Stimulated activated naive CD8-positive, alpha-beta T cell treated with anti-CD3 and anti-CD28 coated beads, Interleukin-15, Interleukin-2, amounts not matched to agents 100 U/mL and 50 U/mL, for 24 hours (primary cell): Measurements from ENCODE around the gene SLC35A3.
"Not testable (repeated sequence)": the region's sequence is repeated elsewhere in the genome, so short reads cannot be mapped to it uniquely, and the experiment has no call there.

Experiments used
- ATAC-seq: fragments of 150-1000 bp; cut with Tn5 transposase; one replicate; pipeline ENCODE4 v1.10.0; 2021
- DNase-seq: peaks from one replicate; pipeline ENCODE4 v3.0.0; 2021

The SLC35A3 gene

DNA sequence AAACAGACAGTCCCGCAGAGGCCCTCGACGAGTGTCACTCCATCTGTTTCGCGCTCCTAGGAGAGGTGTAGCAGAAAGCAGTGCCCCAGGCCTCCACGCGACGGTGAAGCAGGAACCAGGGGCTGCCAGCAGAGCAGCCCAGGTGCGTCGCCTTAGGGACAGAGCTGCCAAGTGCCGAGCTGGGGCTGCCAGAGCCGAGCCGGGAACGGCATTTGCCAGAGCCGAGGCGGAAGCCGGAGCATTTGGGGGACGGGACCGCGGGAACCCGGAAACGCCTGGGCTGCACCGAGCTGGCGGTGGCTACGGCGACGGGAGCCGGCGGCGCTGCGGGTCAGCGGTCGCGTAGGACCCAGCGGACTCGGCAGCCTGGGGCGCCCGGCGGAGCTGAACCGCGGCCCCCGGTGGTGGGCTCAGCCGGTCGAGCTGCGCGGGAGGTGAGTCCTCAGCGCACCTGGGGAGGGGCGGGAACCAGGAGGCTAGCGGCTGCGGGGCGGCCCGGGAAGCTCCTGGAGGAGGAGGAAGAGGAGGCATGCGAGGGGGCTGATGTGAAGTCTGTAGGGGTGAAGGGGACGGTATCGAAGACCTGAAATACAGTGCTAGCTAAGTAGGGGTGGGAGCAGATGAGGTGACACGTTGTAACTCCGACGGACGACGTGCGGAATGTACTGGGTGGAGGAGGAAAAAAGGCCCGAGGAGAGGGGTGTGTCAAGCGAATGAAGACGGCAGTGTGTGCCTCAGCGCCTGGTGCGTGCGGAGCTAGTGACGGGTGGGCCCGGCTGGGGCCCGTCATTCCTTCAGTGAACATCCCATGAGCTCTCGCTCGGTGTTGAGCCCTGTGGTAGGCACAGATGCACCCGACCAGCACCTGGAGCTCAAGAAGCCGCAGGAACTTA lies at the start of gene SLC35A3:
Gene SLC35A3, plus strand, starts transcription at position 268 of the 893 bp plus-strand sequence. CDS start 23,559 bp downstream, outside the sequence.
- peak; percentile 86 for DNase-seq
- peak; percentile 94 for ATAC-seq

DNA sequence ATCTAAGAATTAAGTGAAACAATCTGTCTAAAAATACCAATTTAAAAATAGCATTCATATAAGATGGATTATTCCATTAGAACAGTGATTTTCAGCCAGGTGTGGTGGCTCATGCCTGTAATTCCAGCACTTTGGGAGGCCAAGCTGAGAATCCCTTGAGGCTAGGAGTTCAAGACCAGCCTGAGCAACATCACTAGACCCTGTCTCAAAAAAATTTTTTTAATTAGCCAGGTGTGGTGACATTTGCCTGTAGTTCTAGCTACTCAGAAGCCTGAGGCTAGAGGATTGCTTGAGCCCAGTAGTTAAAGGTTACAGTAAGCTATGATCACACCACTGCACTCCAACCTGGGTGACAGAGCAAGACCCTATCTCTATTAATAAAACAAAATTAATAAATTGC lies 35.0 kb upstream of the SLC35A3 start:
- DNase-seq (no peak), ATAC-seq (no peak)

DNA sequence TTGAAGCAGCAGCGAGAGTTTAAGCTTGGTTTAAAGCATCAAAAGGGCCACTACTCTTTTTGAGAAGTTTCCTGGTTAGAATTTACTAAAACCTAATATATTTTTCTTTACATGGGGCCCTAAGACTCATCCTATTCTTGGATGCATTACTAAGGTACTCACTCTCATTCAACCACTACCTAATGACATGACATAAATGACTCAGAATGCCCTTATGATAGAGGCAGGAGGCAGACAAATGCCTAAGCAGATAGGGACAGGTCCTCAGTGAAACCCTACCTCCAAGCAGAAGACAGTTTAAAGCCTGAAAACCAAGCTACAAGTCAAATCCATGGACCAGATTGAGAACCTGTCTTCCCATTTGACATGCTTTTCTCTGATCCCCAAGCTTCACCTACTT lies 34.3 kb upstream of the SLC35A3 start:
- DNase-seq (no peak), ATAC-seq (no peak)

DNA sequence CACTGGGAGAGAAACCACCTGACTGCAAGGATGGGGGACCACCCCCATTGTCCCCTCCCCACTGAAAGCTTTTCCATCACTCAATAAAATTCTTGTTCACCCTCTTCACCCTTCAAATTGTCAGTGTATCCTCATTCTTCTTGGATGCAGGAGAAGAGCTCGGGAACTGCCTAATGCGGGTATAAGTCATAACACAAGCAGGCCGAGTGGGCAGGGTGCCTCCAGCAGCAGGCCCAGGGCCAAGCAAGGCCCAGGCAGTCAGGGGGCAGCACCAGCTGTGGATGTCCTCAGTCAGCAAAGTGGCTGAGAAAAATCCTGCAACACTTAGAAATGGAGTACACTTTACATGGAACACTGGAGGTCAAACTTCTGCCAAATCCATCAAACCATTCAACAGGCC lies 33.7 kb upstream of the SLC35A3 start:
- DNase-seq (no peak), ATAC-seq (no peak)

DNA sequence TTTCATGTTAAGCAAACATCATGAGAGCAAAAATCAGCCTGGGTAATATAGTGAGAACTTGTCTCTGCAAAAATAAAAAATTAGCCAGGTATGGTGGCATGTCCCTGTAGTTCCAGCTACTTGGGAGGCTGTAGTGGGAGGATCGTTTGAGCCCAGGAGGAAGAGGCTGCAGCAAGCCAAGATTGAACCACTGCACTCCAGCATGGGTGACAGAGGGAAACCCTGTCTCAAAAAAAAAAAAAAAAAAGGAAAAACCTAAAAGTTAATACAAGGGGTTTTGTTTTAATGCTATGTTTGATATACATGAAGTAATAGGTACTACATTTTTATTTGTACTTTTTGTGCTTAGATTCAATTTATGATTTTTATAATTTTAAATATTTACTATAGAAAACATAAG lies 27.1 kb upstream of the SLC35A3 start:
- ATAC-seq: no peak
- DNase-seq: no peak

DNA sequence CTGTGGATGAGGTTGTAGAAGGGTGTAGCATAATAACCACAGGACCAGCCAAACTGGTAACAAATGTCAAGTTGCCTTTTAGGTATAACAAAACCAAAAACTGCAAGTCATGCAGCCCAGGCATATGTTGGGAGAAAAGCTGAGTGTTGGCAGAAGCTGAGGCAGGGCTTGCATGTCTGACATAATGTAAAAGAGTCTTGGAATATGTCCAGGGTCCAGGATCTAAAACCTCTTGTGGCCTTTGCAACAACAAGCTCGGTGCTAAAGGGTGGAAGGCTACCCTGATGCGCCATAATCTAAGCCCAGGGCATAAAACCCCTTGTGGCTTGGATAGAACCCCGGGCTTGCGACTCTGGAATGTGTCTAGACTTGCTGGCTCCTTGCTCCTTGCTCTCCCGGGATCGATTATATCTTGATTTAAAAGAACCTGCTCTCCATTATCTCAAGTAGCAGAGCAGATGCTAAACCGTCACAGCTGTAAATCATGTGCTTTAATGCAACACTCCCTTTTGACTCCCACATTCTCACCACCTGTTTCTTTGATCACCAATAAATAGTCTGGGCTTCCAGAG lies 26.5 kb upstream of the SLC35A3 start:
- no peak for ATAC-seq
- DNase-seq: no peak

DNA sequence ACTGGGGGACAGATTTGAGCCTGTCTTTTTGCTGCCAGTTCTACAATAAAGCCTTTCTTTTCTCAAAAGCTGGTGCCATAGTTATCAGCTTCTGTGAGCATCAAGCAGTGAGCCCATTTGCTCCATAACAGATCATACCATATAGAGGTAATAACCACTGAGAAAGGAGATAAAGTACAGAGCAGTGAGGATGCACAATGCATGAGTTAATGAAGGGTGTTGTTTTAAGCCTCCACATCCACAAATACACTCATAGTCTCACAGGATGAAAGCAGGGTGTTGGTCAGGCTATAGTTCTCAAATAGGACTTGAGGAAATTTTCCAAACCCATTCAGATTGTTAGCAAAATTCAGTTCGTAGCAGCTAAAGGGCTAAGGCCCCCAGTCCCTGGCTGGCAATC lies 25.6 kb upstream of the SLC35A3 start:
- no peak for ATAC-seq
- no peak for DNase-seq

DNA sequence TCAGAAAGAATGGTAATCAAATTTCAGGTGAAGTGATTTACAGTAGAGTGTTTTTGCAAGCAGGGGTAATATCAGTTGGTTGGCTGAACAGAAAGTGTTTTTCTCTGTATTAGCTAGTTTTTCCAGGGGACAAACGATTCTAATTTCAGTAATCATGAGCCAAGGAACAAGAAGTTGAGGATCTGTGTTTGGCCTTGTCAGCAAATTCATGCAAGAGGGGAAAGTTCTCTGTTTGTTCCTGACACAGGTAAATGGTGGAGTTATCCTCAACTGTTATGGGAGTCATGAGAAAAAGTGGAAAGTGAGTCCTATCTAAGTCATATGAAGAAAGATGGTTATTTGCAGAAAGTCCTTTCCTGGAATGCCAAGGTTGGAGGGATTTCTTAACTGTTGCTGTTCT lies 24.6 kb upstream of the SLC35A3 start:
- DNase-seq (no peak), ATAC-seq (no peak)

DNA sequence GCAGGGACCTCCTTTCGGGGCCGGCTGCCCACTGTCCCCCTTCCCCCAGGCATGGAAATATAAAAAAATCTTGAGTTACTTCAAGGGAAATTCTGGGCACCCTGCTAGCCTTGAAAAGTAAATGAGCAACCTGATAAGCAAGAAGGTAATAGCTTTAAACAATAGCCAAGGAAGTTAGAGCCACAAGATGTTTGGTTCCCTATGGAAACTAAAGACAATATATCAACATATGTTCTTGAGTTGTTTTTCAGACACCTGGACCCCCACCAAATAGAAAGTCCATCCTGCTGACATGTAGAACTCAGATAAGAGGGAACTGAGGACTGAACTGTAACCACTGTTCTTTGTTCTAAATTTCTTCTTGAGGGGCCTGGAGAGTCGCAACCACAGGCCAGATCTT lies 19.3 kb upstream of the SLC35A3 start:
- ATAC-seq: no peak
- no peak for DNase-seq

DNA sequence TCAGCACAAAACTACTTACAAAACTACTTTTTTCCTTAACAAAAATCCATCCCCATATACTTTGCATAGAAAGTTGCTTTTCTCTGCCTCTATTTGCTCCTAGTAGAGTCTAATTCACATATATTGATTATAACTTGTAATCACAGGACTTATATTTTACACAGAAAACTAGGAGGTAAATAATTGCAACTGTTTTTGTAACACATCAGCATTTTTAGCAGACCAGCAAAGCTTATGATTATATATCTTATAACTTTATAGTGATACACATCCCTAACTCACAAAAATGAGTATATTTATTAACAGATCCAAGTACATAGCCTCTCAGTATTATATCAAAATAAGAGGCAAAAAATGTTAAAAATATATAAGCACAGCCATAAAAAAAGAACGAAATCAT lies 17.3 kb upstream of the SLC35A3 start:
- DNase-seq (no peak), ATAC-seq (no peak)

DNA sequence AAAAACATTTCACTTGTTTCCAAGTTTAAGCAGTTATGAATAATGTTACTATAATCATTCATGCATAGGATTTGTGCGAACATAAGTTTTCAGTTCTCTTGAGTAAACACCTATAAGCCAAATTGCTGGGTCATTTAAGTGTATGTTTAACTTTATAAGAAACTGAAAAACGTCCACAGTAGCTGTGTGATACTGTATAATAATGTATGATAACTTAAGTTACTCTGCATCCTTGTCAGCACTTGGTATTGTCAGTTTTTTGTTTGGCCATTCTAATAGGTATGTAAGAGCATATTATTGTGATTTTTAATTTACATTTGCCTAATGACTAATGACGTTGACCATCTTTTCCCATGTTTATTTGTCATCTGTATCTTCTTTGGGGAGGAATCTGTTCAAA lies 14.4 kb upstream of the SLC35A3 start:
- DNase-seq: no peak
- no peak for ATAC-seq

DNA sequence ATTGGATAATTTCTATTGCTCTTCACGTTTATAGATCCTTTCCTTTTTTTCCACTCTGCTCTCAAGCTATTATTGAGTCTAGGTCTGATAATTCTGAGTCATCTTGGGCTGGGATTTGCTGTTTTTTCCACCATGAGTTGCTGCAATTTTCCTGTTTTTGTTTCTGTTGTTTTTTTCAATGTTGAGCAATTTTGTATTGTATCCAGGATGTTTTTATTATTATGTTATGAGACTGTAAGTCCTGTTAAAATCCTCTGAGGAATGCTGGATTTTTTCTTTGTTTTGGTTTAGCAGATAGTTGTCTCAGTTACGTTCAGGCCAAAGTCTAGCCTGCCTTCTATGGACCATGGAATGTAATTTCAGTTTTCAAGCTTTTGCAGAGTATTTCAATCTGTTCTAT lies 13.0 kb upstream of the SLC35A3 start:
- no peak for ATAC-seq
- no peak for DNase-seq

DNA sequence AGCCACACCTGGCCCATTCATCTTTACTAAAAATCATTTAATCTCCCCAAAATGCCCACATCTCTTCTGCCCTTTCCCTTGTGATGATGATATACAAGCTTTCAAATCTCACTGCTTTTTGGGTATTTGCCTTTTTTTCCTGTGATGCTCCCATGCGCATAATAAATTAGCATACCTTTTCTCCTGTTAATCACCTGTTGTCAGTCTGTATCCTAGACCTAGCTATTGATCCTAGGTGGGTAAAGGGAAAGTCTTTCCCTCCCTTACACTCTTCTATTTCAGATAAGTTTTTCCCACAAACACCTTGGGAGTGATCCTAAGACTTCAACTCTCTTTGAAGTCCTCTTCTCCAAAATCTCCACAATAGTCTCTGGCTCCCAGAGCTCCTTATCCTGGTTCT lies 12.0 kb upstream of the SLC35A3 start:
- ATAC-seq (no peak), DNase-seq (no peak)

DNA sequence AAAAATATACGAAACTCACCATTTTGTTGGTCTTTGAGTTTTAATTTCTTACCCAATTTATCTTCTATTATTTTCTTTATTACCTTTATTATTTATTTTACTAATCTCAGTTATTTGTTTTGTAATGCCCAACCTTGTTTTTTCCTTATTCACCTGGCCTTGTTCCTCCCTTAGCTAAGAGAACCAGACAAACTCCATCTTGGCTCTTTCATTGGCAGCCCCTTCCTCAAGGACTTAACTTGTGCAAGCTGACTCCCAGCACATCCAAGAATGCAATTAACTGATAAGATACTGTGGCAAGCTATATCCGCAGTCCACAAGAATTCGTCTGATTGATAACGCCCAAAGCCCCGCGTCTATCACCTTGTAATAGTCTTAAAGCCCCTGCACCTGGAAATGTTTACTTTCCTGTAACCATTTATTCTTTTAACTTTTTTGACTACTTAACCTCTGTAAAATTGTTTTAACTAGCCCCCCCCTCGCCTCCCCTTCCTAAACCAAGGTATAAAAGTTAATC lies 10.5 kb upstream of the SLC35A3 start:
- not testable (repeated sequence) for DNase-seq, ATAC-seq

DNA sequence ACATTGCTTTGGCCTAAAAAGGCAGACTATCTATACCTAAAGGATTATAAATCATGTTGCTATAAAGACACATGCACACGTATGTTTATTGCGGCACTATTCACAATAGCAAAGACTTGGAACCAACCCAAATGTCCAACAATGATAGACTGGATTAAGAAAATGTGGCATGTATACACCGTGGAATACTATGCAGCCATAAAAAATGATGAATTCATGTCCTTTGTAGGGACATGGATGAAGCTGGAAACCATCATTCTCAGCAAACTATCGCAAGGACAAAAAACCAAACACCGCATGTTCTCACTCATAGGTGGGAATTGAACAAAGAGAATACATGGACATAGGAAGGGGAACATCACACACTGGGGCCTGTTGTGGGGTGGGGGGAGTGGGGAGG lies 9.5 kb upstream of the SLC35A3 start:
- DNase-seq, ATAC-seq: not testable (repeated sequence)

DNA sequence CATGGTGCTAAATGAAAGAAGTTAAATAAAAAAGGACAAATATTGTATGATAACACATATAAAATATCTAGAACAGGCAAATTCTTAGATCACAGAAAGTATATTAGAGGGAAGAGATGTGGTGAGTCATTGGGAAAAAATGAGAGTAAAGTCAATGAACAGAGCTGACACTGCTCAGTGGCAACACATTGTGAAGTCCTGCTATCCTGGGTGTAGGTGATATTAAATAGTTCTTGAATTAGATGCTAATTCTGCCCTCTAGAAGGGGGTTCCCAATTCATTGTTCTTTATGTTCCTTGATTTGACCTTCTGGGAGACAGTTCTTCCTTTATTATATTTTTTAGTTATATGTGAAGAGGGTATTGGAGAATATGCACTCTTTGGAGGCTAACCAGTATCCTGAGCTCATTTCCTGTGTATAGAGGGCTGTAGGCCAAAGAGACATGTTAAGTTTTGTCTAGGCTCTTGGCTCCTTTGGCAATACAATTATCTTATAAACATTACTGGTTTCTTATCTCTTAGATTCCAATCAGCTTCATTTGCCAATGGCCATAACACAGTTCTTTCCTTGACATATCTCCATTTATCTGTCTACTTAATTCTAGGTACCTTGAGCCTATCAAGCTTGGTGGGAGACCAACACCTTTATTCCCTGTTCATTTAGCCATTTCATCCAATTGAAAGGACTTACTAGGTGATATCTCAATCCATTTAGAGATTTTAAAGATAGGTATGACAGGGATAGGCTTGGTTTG lies 6.6 kb upstream of the SLC35A3 start:
- DNase-seq: no peak
- peak; percentile 43 for ATAC-seq

DNA sequence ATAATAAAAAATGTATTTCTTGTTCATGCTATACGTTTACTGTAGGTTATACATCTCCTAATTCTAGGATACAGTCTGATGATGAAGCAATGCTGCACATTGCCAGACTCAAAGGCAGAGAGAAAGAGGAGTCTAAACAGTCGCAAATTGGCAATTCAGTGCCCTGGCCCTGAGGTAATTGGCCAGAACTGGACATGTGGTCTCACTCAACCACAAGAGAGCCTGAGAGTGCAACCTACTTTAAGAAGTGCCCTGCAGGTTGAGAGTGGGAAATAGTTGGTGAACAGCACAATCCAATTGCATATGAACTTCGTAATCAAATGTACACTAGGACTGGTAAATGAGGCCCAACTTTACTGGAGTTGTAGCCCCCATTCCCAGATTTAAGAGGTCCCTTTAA lies 5.0 kb upstream of the SLC35A3 start:
- no peak for ATAC-seq

DNA sequence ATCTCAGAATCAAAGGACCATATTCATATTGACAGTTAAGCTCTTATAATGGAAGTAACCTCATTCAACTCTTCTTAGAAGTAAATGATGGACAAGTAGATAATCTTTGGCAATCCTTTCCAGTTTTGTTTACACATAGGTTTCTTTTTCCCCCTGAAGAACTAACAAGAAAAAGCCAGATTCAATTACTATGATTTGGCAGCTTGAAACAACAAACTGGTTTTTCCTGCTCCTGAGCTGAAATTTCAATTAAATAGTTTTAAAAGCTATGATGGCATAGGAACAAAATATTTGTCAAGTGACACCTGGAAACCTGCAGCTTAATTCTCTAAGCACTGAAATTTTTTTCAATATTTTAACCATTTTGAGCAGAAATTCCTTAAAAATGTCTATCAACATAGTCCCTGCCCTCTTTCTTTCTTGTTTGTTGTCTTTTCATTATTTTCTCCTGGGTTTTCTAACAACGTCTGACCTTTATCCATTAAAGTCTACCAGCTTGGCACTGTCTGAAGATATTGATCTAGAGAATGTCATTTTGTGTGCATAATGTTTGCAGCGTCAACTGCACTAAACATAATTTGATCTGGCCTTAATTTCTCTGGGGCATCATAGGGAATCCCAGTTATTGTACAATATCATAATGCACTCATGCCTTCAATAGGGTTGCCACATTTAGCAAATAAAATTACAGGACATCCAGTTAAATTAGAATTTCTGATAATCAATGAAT lies 4.0 kb upstream of the SLC35A3 start:
- DNase-seq (no peak), ATAC-seq (no peak)

More for the DNA sequence above, 5.0 kb upstream of the SLC35A3 start:
- DNase-seq: no peak

DNA sequence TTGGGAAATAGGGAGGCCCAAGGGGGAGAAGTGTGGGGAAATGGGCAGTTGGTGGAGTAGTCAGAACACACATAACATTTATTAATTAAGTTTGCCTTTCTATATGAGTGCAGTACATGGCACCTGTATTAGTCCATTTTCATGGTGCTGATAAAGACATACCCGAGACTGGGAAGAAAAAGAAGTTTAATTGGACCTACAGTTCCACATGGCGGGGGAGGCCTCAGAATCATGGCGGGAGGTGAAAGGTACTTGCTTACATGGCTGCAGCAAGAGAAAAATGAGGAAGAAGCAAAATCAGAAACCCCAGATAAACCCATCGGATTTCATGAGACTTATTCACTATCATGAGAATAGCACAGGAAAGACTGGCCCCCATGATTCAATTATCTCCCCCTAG lies 1.6 kb upstream of the SLC35A3 start:
- no peak for DNase-seq
- ATAC-seq: no peak

DNA sequence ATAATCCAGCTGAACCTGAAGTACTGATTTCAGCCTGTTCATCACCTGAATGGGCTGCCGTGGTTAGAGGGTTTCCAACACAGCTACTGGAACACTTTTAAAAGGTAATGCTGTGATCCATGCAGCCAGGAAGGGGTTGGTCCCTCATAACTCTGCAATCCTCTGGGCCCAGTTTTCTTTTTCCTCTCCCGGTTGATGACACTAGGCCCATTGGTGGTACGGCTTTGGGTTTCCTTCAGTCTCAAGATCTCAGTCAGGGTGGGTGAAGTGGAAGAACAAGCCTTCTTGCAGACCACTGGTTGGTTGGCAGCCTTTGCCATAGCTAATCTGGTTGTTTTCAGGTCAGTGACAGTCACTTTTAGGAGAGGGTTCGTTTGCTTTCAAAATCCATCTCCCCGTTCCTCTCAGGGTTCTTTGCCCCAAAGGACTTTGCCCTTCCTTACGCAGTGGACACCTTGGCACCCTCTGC lies 502 bp upstream of the SLC35A3 start:
- no peak for DNase-seq
- ATAC-seq: no peak

DNA sequence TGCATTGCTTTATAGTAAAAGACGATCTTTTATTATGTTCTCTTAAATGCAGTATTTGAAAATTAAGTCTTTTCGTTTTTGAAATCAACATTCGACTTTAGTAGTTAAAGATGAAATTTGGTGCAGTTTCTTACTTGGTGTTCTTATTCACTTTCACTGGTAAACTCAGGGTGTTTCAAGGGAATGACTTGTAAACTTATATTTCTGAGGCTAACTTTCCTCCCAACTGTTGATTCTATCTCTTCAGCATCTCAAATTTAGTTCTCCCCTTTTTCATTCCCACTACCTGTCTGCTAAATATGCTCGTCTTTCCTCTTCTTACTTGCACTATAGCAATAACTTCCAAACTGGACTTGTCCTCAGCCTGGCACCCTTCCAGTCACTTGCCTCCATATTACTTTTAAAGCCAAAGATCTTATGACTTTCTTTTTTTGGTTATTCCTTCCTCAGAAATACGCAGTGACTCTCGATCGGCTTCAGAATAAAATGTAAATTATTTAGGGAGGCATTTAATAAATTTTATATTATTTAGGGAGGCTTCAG lies 988 bp downstream of the SLC35A3 start:
- ATAC-seq: no peak
- no peak for DNase-seq

DNA sequence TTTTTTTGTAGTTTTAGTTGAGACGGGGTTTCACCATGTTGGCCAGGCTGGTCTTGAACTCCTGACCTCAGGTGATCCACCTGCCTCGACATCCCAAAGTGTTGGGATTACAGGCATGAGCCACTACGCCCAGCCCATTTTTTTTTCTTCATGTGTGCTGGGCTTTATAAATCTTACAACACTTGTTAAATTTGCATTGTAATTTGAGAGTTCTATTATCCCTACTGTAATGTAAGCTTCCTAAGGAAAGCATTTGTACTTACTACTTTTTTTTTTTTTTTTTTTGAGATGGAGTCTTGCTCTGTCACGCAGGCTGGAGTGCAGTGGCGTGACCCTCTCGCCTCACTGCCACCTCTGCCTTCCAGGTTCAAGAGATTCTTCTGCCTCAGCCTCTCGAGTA lies 2.3 kb downstream of the SLC35A3 start:
- not testable (repeated sequence) for DNase-seq, ATAC-seq
